Activated CD4-positive, CD25-positive, alpha-beta regulatory T cell treated with anti-CD3 and anti-CD28 coated beads, Interleukin-2, amount 50 U/mL, for 72 hours (primary cell): Measurements from ENCODE around the gene PDK3.

Source experiments
- DNase-seq: peaks from one replicate; pipeline ENCODE4 v3.0.0; 2021

Gene PDK3

GRCh38 chrX:24483596-24483995, 18.5 kb downstream of the PDK3 start:
- DNase-seq: no peak

GRCh38 chrX:24485323-24485722, 20.2 kb downstream of the PDK3 start:
- DNase-seq: no peak

GRCh38 chrX:24485976-24486680, 21.0 kb downstream of the PDK3 start:
- DNase-seq: no peak

- no peak for DNase-seq
Measured at GRCh38 chrX:24487571-24487970, 22.5 kb downstream of the PDK3 start.

GRCh38 chrX:24491741-24492140, 26.7 kb downstream of the PDK3 start:
- no peak for DNase-seq

- DNase-seq: no peak
Measured at GRCh38 chrX:24493740-24494581, 28.9 kb downstream of the PDK3 start.

- DNase-seq: no peak
Measured at GRCh38 chrX:24494647-24495075, 29.6 kb downstream of the PDK3 start.

GRCh38 chrX:24495700-24496099, 30.6 kb downstream of the PDK3 start:
- no peak for DNase-seq

GRCh38 chrX:24498181-24498580, 33.1 kb downstream of the PDK3 start:
- no peak for DNase-seq

GRCh38 chrX:24498975-24499374, 33.9 kb downstream of the PDK3 start:
- DNase-seq: no peak

GRCh38 chrX:24506082-24506481, 41.0 kb downstream of the PDK3 start:
- DNase-seq: no peak

- DNase-seq: no peak
Measured at GRCh38 chrX:24508375-24508774, 43.3 kb downstream of the PDK3 start.

GRCh38 chrX:24513416-24513815, 48.3 kb downstream of the PDK3 start:
- DNase-seq: no peak

- no peak for DNase-seq
Measured at GRCh38 chrX:24515447-24515846, 50.4 kb downstream of the PDK3 start.

GRCh38 chrX:24520472-24520871, 55.4 kb downstream of the PDK3 start:
- DNase-seq: no peak

GRCh38 chrX:24525455-24525854, 60.4 kb downstream of the PDK3 start:
- DNase-seq: no peak

GRCh38 chrX:24526616-24527015, 61.5 kb downstream of the PDK3 start:
- DNase-seq: no peak

- DNase-seq: no peak
Measured at GRCh38 chrX:24528605-24529004, 63.5 kb downstream of the PDK3 start.

GRCh38 chrX:24536551-24536950, 71.5 kb downstream of the PDK3 start:
- DNase-seq: no peak

GRCh38 chrX:24542756-24543155, 77.7 kb downstream of the PDK3 start:
- DNase-seq: no peak

- DNase-seq: no peak
Measured at GRCh38 chrX:24547961-24548360, 82.9 kb downstream of the PDK3 start.

- DNase-seq: no peak
Measured at GRCh38 chrX:24550166-24550565, 85.1 kb downstream of the PDK3 start.

- no peak for DNase-seq
Measured at GRCh38 chrX:24553011-24553410, 87.9 kb downstream of the PDK3 start.

- no peak for DNase-seq
Measured at GRCh38 chrX:24561121-24561520, 96.0 kb downstream of the PDK3 start.
